OCI-LY7 (cell line): ENCODE measurements around the gene GPR15.

Experiments
- EZH2phosphoT487 ChIP-seq: fragments of 200-600 bp; sonication (generic); IDR thresholded peaks from 2 replicates; pipeline ENCODE4 v1.6.1; 2018; ENCODE audit warnings: low read depth, borderline replicate concordance, mild to moderate bottlenecking, mixed run types, antibody characterized with exemption, low read length, moderate library complexity, mixed read lengths
- TF ChIP-seq, protein P1 (sequence below): fragments of 200-600 bp; sonication (generic); conservative IDR thresholded peaks from 2 replicates; pipeline ENCODE4 v1.5.1; 2014; ENCODE audit warnings: mild to moderate bottlenecking, antibody characterized with exemption, low read length, moderate library complexity, mixed read lengths

DNA sequence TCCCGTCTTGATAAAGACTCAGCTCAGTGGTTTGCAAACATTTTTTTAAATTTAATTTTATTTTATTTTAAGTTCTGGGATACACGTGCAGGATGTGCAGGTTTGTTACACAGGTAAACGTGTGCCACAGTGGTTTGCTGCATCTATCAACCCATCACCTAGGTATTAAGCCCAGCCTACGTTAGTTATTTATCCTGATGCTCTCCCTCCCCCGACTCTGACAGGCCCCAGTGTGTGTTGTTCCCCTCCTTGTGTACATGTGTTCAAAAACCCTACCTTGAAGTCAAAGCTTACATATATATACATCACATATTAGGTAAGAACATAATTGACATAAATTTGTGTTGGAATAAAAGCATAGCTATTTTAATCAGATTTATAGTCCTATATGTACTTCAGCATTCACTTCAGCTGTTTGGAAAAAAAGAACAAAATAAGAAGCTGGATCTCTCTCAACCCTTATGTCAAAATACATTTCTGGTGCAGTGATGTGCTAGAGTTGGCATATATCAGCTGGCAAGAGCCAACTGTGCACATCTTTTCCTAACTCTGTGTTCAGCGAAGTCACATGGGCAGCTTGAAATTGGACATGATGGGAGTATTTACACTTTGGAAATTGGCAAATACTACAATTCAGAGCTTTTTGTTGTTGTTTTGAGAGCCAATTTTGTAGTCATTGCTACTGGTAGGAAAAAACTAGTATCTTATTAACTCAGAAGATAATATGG lies 26.5 kb downstream of the GPR15 start:
- TF ChIP-seq, protein P1, sequence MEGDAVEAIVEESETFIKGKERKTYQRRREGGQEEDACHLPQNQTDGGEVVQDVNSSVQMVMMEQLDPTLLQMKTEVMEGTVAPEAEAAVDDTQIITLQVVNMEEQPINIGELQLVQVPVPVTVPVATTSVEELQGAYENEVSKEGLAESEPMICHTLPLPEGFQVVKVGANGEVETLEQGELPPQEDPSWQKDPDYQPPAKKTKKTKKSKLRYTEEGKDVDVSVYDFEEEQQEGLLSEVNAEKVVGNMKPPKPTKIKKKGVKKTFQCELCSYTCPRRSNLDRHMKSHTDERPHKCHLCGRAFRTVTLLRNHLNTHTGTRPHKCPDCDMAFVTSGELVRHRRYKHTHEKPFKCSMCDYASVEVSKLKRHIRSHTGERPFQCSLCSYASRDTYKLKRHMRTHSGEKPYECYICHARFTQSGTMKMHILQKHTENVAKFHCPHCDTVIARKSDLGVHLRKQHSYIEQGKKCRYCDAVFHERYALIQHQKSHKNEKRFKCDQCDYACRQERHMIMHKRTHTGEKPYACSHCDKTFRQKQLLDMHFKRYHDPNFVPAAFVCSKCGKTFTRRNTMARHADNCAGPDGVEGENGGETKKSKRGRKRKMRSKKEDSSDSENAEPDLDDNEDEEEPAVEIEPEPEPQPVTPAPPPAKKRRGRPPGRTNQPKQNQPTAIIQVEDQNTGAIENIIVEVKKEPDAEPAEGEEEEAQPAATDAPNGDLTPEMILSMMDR, result no peak
- no peak for TF ChIP-seq EZH2phosphoT487
